HG03103 (cell line): Measurements from ENCODE around the gene SPEF1.

Source experiments
- ATAC-seq: cut with Tn5 transposase; IDR thresholded peaks from one replicate; pipeline ENCODE4 v1.9.1; 2021; ENCODE audit warnings: low read depth; ENCODE audit not compliant: unreplicated experiment

SPEF1 gene

DNA sequence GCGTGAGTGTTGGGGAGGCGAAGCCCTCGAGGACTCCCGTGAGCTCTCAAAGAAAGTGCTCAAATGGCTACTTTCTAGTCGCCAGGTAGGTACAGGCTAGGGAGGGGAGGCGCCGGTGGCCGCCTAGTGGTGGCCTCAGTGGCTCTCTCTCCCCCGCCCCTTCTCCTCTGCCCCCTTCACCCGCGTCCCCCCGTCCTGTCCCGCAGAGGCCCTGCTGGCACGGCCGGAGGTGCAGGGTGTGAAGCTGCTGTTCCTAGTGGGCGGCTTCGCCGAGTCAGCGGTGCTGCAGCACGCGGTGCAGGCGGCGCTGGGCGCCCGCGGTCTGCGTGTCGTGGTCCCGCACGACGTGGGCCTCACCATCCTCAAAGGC, 30.0 kb downstream of the SPEF1 start:
- ATAC-seq: no peak

DNA sequence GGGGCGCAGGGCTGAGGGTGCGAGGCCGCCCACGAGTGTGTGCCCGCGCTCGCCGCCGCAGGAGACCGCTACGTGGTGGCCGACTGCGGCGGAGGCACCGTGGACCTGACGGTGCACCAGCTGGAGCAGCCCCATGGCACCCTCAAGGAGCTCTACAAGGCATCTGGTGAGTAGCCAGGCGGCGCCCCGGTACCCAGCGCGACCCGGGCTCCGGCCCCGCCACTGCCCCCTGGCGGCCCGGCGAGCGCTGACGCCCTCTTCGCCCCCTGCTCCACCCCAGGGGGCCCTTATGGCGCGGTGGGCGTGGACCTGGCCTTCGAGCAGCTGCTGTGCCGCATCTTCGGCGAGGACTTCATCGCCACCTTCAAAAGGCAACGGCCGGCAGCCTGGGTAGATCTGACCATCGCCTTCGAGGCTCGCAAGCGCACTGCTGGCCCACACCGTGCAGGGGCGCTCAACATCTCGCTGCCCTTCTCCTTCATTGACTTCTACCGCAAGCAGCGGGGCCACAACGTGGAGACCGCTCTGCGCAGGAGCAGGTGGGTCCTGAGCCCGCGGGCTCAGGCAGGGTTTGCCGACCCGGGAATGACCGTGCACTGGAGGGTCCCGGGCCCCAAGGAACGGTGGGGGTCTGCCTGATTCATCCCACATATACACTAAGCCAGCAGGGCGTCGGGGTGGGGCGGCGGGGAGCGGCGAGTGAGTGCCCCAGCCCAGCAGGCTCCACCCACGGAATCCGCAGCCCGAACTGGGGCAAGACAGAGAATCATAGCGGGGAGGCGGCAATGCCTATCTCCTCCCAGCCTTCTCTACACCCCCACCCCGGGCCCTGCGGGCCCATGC, 31.3 kb downstream of the SPEF1 start:
- no peak for ATAC-seq

DNA sequence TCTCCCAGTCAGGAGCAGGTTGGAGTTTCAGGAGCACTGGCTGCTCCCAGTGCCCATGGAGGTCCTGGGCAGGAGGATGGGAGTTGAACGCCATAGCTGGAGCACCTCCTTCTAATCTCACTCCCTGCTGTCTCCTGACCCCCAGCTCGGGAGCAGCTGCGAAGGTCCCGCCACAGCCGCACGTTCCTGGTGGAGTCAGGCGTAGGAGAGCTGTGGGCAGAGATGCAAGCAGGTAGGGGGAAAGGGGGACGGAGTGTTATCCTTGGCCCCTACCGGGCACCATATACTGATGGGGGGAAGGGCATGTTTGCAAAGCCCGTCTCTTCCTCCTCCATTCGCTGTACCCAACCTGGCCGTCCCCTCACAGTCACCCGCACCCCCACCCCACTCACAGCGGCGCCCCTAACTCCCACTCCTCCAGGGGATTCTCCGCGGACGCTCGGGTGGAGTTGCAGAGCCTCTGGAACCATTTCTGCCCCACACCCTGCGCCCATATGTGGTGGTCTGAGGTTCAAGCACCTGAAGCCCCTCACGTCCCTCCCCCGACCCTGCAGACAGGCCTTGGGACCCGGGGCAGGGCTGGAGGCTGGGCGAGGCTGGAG, 32.1 kb downstream of the SPEF1 start:
- ATAC-seq: no peak

DNA sequence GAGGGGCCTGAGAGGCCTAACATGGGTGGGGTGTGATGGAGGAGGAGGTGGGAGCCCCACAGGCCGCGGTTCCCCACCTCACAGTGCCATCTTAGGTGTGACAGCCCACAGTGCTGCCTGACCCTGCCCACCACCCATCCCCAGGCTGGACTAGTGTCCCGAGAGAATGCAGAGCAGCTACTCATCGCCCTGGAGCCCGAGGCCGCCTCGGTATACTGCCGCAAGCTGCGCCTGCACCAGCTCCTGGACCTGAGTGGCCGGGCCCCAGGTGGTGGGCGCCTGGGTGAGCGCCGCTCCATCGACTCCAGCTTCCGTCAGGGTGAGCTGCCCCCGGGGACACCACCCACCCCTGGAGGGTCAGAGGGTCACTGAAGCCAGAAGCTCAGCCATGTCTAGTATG, 33.2 kb downstream of the SPEF1 start:
- no peak for ATAC-seq

DNA sequence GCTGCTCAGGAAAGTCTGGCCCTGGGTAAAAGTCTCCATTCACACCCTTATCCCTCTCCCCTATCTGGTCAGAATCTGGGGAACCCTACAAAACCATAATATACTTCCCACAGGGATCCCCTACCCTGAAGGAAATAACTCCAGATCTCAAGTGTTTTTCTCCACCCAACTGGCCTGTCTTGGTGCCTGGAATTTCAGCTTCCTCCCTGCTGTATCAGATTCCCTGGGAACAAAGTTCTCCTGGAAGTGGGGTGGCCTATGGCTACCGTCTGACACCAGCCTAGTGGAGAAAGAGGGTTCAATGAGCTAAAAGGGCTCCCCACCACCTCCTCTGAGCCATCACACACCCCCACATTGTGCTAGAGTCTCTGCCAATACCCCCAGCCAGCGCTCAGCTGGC, 33.8 kb downstream of the SPEF1 start:
- no peak for ATAC-seq

DNA sequence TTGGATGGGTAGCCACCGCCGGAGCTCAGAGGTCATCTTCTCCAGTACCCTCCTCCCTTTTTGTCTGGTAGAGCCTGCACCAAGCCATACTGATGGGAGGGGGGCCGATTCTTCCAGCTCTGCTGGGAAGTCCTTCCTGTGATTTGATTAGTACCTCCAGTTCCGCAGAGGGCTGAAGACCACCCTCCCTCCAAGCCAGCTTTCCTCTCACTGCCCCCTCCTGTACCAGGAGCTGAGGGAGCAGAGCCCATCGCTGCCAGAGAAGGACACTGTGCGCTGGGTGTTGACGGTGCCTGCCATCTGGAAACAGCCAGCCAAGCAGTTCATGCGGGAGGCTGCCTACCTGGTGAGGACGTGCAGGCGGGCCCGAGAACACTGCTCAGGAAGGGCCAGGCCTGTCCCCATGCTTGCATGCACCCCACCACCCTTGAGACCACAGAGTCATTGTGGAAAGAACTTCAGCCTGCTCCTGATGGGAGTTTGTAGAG, 35.5 kb downstream of the SPEF1 start:
- ATAC-seq: no peak

DNA sequence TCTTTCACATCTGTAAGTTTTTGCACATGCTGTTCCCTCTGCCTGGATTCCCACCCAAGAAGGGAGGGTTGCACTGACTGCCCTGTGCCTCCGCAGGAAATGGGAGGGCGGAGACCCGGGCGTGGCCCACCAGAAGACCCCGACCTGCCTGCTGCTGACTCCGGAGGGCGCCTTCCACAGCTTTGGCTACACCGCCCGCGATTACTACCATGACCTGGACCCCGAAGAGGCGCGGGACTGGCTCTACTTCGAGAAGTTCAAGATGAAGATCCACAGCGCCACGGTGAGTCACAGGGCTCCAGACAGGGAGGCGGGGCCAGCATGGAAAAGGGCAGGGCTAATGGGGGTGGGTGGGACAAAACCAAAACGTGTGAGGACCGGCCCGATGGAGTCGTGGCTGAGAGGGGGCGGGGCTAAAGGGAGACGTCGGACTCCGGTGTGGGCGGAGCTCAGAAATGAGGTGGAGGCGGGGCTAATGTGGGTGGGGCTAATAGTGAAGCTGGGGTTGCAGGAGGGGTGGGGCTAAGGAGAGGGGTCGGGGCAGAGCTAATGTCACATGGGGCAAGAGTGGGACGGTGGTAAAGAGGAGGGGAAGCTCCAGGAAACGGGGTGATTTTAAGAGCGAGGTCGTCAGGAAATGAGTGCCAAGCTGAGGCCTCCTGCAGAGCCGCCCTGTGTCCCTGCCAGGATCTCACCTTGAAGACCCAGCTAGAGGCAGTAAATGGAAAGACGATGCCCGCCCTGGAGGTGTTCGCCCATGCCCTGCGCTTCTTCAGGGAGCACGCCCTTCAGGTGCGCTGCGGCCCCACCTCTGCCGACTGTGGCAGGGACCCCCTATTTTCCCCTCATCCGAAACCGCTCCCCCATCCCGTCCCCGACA, 36.2 kb downstream of the SPEF1 start:
- no peak for ATAC-seq

DNA sequence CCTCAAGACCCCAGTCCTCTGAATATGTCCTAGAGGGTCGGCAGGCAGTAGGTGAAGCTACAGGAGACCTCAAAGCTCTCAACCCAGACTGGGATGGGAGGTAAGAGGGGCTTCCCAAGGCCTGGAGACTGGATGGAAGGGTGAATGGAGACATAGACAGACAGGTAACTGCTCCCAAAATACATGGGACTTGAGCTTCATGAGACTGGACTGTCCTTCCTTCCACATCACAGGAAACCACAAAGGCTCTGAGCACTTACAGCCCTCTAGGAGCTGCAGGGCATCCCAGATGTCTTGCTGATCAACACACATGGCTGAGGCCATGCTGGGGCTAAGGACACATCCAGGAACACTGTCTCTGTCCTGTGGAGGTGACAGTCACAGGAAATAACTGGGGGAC, 37.2 kb downstream of the SPEF1 start:
- no peak for ATAC-seq

DNA sequence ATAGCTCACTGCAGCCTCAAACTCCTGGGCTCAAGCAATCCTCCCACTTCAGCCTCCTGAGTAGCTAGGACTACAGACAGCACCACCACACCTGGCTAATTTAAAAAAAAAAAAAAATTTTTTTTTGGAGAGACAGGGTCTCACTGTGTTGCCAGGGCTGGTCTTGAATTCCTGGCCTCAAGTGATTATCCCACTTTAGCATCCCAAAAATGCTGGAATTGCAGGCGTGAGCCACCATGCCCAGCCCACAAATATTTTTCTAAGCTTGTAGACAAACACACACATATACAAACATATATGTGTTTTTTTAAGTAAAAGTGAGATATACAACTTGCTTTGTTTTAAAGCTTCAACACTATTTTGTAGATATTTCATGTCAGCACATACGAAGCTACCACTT, 38.0 kb downstream of the SPEF1 start:
- ATAC-seq: no peak

DNA sequence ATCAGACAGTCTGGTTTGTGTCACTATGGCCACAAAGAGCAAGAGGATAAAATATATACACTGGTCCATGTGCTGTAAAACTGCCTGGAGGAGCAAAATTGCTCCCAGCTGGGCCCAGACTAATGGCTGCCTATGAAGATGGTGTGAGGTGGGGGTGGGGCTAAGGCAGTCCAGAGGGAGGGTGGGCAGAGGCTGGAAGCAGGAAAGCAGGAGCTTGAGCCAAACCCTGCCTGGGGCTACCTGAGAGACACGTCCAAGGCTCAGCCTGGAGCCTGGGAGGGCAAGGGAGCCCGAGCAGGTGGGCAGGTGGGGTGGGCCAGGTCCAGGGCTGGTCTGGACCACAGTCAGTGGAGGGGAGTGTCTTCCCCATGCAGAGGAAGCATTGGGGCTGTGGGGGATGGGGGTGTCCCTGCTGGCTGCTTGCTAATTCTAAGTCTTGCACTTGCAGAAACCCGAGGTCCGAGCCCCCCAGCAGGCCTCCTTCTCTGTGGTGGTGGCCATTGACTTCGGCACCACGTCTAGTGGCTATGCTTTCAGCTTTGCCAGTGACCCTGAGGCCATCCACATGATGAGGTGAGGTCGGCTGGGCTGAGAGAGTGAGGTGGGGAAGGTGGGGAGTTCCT, 39.3 kb downstream of the SPEF1 start:
- ATAC-seq: no peak

DNA sequence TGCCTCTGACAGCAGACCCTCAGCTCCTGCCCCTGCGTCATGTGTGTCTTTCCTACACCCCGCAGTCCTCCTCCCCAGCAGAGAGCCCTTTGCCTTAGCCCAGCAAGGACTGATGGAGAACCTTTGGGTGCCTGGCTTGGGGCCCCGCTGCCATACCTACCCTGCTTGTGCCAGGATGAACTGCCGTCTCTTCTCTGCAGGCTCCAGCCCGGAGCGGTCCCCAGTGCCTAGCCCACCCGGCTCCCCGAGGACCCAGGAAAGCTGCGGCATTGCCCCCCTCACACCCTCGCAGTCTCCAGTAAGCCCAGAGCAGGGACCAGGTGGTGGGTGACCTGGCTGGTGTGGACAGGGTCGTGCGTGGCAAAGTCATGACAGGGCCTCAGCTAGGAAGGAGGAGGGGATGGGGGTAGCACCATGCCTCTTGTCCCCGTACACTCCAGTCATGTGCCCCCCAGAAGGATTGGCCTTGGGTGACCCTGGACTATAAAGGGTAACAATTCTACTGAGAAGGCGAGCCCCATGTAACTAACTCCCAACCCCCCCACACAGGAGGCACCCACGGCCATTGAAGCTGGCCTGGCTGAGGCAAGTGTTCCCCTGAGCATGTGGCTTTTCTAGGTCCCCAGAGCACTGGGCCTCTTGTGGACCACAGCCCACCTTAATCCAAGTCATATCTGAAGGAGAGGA, 40.5 kb downstream of the SPEF1 start:
- no peak for ATAC-seq

DNA sequence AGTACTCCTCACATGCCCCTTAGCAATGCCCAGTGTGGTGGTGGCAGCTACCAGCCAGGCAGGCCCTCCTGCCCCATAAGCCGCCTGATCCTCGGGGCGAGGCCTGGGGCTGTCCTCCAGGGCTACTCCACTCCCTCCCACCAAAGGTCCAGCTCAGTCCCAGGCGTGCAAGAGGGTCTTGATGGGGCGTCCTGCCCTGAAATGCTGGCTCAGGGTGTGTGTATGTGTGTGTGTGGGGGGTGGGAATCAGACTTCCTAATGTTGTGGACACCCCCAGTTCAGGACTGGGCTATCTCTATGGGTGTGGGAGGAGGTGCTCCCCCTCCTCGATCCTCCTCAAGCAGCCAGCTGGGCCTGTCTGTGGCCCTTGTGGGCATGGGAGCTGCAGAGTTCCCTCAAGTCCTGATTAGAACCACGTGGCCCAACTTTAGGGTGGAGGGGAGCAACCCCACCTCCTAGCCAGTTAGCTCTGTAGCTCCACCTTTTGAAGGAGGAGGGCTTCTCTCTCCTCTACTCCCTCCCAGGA, 41.3 kb downstream of the SPEF1 start:
- ATAC-seq: no peak

DNA sequence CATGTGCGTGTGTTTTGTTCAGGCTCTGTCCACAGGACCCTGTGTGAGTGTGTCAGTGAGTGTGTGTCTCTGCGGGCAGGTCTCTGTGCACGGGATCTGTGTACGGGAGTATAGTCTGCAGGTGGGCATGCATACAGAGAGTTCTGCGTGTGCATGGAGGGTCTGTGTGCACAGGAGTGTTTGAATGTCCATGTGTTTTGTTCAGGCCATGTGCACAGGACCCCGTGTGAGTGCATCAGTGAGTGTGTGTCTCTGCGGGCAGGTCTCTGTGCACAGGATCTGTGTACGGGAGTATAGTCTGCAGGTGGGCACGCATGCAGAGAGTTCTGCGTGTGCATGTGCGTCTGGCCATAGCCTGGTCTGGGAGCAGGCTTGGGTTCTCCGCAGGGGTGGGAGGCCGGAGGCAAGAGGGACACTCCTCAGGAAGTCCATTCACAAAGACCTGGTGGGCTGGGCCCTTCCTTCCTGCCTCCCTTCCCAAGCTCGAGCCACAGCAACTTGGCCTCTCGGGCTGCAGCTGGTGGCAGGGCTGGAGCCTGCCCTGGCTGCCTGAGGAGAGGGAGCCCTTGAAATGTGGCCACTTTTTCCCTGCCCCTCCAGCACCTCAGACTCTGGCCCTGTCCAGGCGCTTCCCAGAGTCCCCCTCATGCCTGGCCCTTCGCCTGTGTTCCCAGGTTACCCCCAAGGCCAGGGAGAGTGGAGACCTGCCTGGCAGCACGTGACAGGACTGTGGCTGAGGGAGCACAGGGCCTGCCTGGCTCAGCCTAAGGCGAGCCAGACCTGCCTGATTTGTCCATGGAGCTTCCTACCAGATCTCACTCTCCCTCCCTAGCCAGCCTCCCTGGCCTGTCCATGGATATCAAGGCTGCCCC, 42.0 kb downstream of the SPEF1 start:
- ATAC-seq: no peak

DNA sequence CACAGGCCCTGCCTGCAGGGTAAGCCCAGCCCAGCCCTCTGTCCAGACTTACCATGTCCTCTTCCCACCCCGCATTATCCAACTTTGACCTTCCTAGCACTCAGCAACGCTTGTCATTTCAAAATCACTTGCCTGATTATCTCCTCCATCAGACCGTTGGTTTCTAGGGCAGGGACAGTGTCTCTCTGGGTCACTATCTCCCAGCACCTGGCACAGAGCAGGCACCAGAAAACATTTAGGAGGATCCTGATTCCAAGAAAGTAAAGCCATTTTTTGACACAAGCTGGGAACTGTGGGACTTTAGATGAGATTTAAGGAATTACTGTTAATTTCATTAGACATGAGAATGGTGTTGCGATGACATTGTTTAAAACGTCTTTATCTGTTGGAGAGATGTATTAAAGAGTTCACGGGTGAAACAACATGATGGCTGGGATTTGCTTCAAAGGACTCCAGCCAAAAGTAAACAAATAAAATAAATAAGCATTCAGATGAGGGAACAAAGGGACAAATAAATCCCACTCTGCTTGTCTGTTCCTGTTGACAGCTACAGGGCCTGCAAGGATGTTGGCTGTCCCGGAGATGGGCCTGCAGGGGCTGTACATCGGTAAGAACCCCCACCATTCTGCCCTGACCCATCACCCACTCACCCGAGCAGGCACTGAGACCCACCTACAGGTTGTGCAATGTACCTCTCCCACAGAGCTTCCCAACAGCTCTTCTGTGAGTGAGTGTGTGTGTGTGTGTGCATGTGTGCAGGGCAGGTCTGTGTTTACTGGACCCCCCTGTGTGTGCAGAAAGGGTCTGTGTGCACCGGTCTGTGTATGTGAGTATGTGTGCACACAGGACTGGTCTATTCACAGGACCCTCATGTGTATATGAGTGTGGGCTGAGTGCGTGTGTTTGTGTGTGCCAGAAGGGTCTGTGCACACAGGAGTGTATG, 42.9 kb downstream of the SPEF1 start:
- ATAC-seq: no peak

DNA sequence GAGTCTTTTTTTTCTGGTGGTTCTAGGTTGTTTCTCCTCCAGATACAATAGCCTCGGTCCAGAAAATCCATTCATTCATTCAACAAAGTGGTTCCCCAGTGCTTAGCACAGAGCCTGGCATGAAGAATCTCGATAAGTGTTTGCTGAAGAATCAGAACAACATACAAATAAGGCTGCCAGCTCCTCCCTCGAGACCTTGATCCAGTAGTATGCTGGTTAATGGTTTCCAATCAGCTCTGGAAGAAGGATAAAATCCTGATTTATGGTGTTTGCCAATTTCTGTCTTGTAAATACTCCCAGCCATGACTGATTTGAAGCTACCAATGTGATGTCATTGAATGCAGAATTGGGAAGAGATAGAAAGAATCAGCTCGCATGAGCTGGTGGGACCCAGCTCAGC, 45.5 kb downstream of the SPEF1 start:
- ATAC-seq: no peak

DNA sequence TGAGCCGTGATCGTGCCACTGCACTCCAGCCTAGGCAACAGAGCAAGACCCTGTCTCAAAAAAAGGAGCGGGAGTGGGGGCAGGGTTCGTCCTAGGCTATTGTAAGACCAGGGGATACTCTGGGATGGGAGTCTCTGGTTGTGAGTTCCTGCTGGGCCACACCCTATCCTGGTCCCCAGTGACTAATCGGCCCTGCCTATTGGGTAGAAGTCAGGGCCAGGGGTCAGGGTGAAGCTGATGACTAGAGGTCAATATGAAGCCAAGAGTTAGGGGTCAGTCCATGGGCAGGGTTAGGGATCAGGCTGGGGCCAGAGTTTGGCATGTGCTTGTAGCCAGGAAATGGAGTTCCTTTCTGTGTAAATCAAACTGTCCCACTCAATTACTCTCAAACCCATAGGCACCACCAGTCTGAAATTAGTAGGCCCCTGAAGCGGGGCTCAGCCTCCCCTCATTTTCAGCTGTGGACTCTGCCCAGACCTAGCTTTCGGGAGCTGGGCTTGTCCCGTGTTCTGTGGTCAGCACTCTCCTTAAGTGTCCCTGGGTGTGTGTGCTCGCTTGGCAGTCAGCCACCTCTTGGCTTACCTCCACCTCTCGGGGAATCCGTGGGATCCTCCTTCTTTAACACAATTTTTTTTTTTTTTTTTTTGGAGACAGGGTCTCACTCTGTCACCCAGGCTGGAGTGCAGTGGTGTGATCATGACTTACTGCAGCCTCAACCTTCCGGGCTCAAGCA, 47.0 kb downstream of the SPEF1 start:
- ATAC-seq: no peak
